GM21737 (cell line): ENCODE measurements around the gene RTF1.
"Not testable (repeated sequence)": the region's sequence is repeated elsewhere in the genome, so short reads cannot be mapped to it uniquely, and the experiment has no call there.

Experiments used
- ATAC-seq: cut with Tn5 transposase; IDR thresholded peaks from one replicate; pipeline ENCODE4 v1.9.1; 2021; ENCODE audit warnings: mild to moderate bottlenecking, moderate library complexity; ENCODE audit not compliant: unreplicated experiment

Gene RTF1

GRCh38 chr15:41435037-41435786 lies 18.3 kb downstream of the RTF1 start:
- no peak for ATAC-seq

- ATAC-seq = no peak
Observed at GRCh38 chr15:41437448-41437847, 20.6 kb downstream of the RTF1 start.

- no peak for ATAC-seq
Observed at GRCh38 chr15:41438206-41438605, 21.3 kb downstream of the RTF1 start.

GRCh38 chr15:41438745-41439144 lies 21.9 kb downstream of the RTF1 start:
- ATAC-seq = not testable (repeated sequence)

GRCh38 chr15:41443275-41443674 lies 26.4 kb downstream of the RTF1 start:
- no peak for ATAC-seq

GRCh38 chr15:41445399-41445798 lies 28.5 kb downstream of the RTF1 start:
- no peak for ATAC-seq

- ATAC-seq = no peak
Observed at GRCh38 chr15:41462084-41462795, 45.3 kb downstream of the RTF1 start.

GRCh38 chr15:41464889-41465580 lies 48.1 kb downstream of the RTF1 start:
- no peak for ATAC-seq

- no peak for ATAC-seq
Observed at GRCh38 chr15:41465822-41466421, 49.0 kb downstream of the RTF1 start.

- no peak for ATAC-seq
Observed at GRCh38 chr15:41466711-41467110, 49.8 kb downstream of the RTF1 start.

GRCh38 chr15:41469644-41470043 lies 52.7 kb downstream of the RTF1 start:
- not testable (repeated sequence) for ATAC-seq

GRCh38 chr15:41473418-41473817 lies 56.5 kb downstream of the RTF1 start:
- ATAC-seq = no peak

GRCh38 chr15:41474436-41474835 lies 57.5 kb downstream of the RTF1 start:
- ATAC-seq = no peak

- no peak for ATAC-seq
Observed at GRCh38 chr15:41474941-41475340, 58.0 kb downstream of the RTF1 start.

- ATAC-seq = no peak
Observed at GRCh38 chr15:41476416-41477048, 59.6 kb downstream of the RTF1 start.

- no peak for ATAC-seq
Observed at GRCh38 chr15:41480396-41481140, 63.7 kb downstream of the RTF1 start.

- no peak for ATAC-seq
Observed at GRCh38 chr15:41482110-41482877, 65.4 kb downstream of the RTF1 start.

- ATAC-seq = peak; percentile 61
Observed at GRCh38 chr15:41483115-41483514, 66.2 kb downstream of the RTF1 start.

- ATAC-seq = no peak
Observed at GRCh38 chr15:41483519-41483918, 66.6 kb downstream of the RTF1 start.
